SK-N-SH (cell line): ENCODE results near the gene CD40LG.

Experiments used
- EZH2phosphoT487 ChIP-seq: fragments of 200-600 bp; sonication (generic); IDR thresholded peaks from 2 replicates; pipeline ENCODE4 v1.6.1; 2017; ENCODE audit warnings: low read depth, mixed run types, mild to moderate bottlenecking, antibody characterized with exemption, moderate library complexity, borderline replicate concordance
- FOXJ3 ChIP-seq: sonication (generic); formaldehyde crosslinking; IDR thresholded peaks from 2 replicates; pipeline ENCODE4 v1.5.1; 2020; ENCODE audit warnings: mild to moderate bottlenecking, missing genetic modification reagents
- MXI1 ChIP-seq: IDR thresholded peaks from 2 replicates; pipeline ENCODE4 v1.6.1; 2012; ENCODE audit warnings: mild to moderate bottlenecking, low read depth, low read length, improper control_type of control experiment
- NFIC ChIP-seq: IDR thresholded peaks from 2 replicates; pipeline ENCODE4 v1.4.0; 2012; ENCODE audit warnings: borderline replicate concordance
- NRF1 ChIP-seq: IDR thresholded peaks from 2 replicates; pipeline ENCODE4 v1.6.1; 2012; ENCODE audit warnings: low read depth, mild to moderate bottlenecking, low read length
- POLR2AphosphoS5 ChIP-seq: IDR thresholded peaks from 2 replicates; pipeline ENCODE4 v1.6.1; 2012; ENCODE audit warnings: low read depth, low read length
- TF ChIP-seq, protein P1 (sequence below): fragments of 200-600 bp; sonication (generic); IDR thresholded peaks from 2 replicates; pipeline ENCODE4 v1.6.1; 2017; ENCODE audit warnings: antibody characterized with exemption, mild to moderate bottlenecking, moderate library complexity
- TF ChIP-seq, protein P2 (sequence below): IDR thresholded peaks from 2 replicates; pipeline ENCODE4 v1.6.1; 2012; ENCODE audit warnings: mild to moderate bottlenecking, low read depth, low read length, moderate library complexity

DNA sequence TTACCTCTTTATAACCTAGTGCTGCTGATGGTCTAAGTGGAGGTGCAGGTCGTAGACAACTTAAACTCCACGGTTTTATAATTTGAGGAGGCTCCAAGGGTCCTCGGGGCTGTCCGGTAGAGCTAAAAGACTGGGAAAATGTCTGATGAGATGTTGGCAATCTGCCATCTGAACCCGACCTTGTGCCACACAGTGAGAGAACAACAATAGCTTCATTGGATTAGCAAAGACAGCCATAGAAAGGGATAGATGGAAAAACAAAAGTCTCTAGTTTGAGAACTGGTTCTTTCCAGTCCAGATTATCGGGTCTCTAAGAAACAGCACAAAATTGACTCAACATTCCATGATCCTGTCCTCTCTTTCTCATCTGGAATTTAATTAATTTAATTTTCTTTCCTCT lies 31.6 kb downstream of the CD40LG start:
- TF ChIP-seq, protein P1, sequence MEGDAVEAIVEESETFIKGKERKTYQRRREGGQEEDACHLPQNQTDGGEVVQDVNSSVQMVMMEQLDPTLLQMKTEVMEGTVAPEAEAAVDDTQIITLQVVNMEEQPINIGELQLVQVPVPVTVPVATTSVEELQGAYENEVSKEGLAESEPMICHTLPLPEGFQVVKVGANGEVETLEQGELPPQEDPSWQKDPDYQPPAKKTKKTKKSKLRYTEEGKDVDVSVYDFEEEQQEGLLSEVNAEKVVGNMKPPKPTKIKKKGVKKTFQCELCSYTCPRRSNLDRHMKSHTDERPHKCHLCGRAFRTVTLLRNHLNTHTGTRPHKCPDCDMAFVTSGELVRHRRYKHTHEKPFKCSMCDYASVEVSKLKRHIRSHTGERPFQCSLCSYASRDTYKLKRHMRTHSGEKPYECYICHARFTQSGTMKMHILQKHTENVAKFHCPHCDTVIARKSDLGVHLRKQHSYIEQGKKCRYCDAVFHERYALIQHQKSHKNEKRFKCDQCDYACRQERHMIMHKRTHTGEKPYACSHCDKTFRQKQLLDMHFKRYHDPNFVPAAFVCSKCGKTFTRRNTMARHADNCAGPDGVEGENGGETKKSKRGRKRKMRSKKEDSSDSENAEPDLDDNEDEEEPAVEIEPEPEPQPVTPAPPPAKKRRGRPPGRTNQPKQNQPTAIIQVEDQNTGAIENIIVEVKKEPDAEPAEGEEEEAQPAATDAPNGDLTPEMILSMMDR: no peak
- TF ChIP-seq, protein P2, sequence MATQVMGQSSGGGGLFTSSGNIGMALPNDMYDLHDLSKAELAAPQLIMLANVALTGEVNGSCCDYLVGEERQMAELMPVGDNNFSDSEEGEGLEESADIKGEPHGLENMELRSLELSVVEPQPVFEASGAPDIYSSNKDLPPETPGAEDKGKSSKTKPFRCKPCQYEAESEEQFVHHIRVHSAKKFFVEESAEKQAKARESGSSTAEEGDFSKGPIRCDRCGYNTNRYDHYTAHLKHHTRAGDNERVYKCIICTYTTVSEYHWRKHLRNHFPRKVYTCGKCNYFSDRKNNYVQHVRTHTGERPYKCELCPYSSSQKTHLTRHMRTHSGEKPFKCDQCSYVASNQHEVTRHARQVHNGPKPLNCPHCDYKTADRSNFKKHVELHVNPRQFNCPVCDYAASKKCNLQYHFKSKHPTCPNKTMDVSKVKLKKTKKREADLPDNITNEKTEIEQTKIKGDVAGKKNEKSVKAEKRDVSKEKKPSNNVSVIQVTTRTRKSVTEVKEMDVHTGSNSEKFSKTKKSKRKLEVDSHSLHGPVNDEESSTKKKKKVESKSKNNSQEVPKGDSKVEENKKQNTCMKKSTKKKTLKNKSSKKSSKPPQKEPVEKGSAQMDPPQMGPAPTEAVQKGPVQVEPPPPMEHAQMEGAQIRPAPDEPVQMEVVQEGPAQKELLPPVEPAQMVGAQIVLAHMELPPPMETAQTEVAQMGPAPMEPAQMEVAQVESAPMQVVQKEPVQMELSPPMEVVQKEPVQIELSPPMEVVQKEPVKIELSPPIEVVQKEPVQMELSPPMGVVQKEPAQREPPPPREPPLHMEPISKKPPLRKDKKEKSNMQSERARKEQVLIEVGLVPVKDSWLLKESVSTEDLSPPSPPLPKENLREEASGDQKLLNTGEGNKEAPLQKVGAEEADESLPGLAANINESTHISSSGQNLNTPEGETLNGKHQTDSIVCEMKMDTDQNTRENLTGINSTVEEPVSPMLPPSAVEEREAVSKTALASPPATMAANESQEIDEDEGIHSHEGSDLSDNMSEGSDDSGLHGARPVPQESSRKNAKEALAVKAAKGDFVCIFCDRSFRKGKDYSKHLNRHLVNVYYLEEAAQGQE: no peak
- TF ChIP-seq FOXJ3 (CRISPR knock-in tag) (no peak), EZH2phosphoT487 (no peak), NRF1 (no peak), NFIC (no peak), MXI1 (no peak), POLR2AphosphoS5 (no peak)
